WTC11 (cell line): ENCODE results near the gene KCNQ4. TPM values are rescaled to one million over a fixed set of nuclear protein-coding genes. Genes with fewer than 3 reads are reported as not detected.

Experiments
- ATAC-seq: fragments of 200-7000 bp; cut with Tn5 transposase; 2 replicates; pipeline ENCODE4 v1.10.0; 2021; ENCODE audit warnings: mild to moderate bottlenecking, moderate library complexity
- CTCF ChIA-PET: fragments of 300-600 bp; sonication (Branson Sonifier 250); formaldehyde crosslinking; loops from one replicate; lab custom pipeline; 2021; ENCODE audit warnings: antibody characterized with exemption; lab: Charles Lee
- POLR2A ChIA-PET: fragments of 350-600 bp; sonication (Branson Sonifier 250); formaldehyde crosslinking; loops from one replicate; lab custom pipeline; 2021; ENCODE audit warnings: antibody characterized with exemption; lab: Charles Lee
- DNase-seq: peaks from one replicate; pipeline ENCODE4 v3.0.0; 2021; ENCODE audit warnings: low spot score
- H3K27ac Mint-ChIP-seq: 2 replicates; pipeline ENCODE4 v1.8.0; 2021; ENCODE audit warnings: mixed read lengths
- H3K27me3 Mint-ChIP-seq: 2 replicates; pipeline ENCODE4 v1.8.0; 2021; ENCODE audit warnings: low read depth, mild to moderate bottlenecking, moderate library complexity, mixed read lengths
- H3K36me3 Mint-ChIP-seq: 2 replicates; pipeline ENCODE4 v1.8.0; 2021; ENCODE audit warnings: mixed read lengths
- H3K4me1 Mint-ChIP-seq: 2 replicates; pipeline ENCODE4 v1.8.0; 2022; ENCODE audit warnings: mixed read lengths
- H3K4me3 Mint-ChIP-seq: 2 replicates; pipeline ENCODE4 v1.8.0; 2021; ENCODE audit warnings: mild to moderate bottlenecking, moderate library complexity, mixed read lengths
- H3K9me3 Mint-ChIP-seq: 2 replicates; pipeline ENCODE4 v1.8.0; 2021; ENCODE audit warnings: mixed read lengths
- CDX4 ChIP-seq: fragments of 250-450 bp; sonication (Bioruptor Pico); IDR thresholded peaks from 2 replicates; pipeline ENCODE4 v1.9.0; 2021; ENCODE audit warnings: moderate library complexity, mild to moderate bottlenecking, inconsistent platforms, borderline replicate concordance
- E2F1 ChIP-seq: sonication (generic); formaldehyde crosslinking; IDR thresholded peaks from 2 replicates; pipeline ENCODE4 v1.8.0; 2022; ENCODE audit warnings: mild to moderate bottlenecking, missing genetic modification reagents
- FOXJ3 ChIP-seq: sonication (generic); formaldehyde crosslinking; IDR thresholded peaks from 2 replicates; pipeline ENCODE4 v1.9.0; 2021; ENCODE audit warnings: missing genetic modification reagents, mild to moderate bottlenecking, borderline replicate concordance
- GTF2I ChIP-seq: fragments of 250-450 bp; sonication (Bioruptor Pico); conservative IDR thresholded peaks from 2 replicates; pipeline ENCODE4 v1.4.0; 2021; ENCODE audit warnings: mild to moderate bottlenecking
- KAT7 ChIP-seq: sonication (generic); formaldehyde crosslinking; IDR thresholded peaks from 2 replicates; pipeline ENCODE4 v1.8.1; 2023; ENCODE audit warnings: missing genetic modification reagents, mild to moderate bottlenecking, borderline replicate concordance
- MYBL2 ChIP-seq: sonication (generic); formaldehyde crosslinking; IDR thresholded peaks from 2 replicates; pipeline ENCODE4 v1.8.1; 2023; ENCODE audit warnings: mild to moderate bottlenecking, moderate library complexity, missing genetic modification reagents
- NR3C1 ChIP-seq: sonication (generic); formaldehyde crosslinking; conservative IDR thresholded peaks from 2 replicates; pipeline ENCODE4 v1.8.1; 2023; ENCODE audit warnings: low read depth, mild to moderate bottlenecking, missing genetic modification reagents
- SOX15 ChIP-seq: fragments of 250-450 bp; sonication (Bioruptor Pico); IDR thresholded peaks from 2 replicates; pipeline ENCODE4 v1.9.0; 2021; ENCODE audit warnings: mild to moderate bottlenecking
- SP1 ChIP-seq: sonication (generic); formaldehyde crosslinking; conservative IDR thresholded peaks from 2 replicates; pipeline ENCODE4 v1.8.1; 2022; ENCODE audit warnings: missing genetic modification reagents
- ZNF232 ChIP-seq: sonication (generic); formaldehyde crosslinking; IDR thresholded peaks from 2 replicates; pipeline ENCODE4 v1.8.0; 2022; ENCODE audit warnings: mild to moderate bottlenecking, missing genetic modification reagents
- ZNF263 ChIP-seq: sonication (generic); formaldehyde crosslinking; IDR thresholded peaks from 2 replicates; pipeline ENCODE4 v1.8.1; 2022; ENCODE audit warnings: low read depth, mild to moderate bottlenecking, moderate library complexity, missing genetic modification reagents
- ZNF396 ChIP-seq: fragments of 250-450 bp; sonication (Bioruptor Pico); IDR thresholded peaks from 2 replicates; pipeline ENCODE4 v1.8.0; 2021; ENCODE audit warnings: mild to moderate bottlenecking, moderate library complexity, borderline replicate concordance
- ZNF423 ChIP-seq: fragments of 250-450 bp; sonication (Bioruptor Pico); IDR thresholded peaks from 2 replicates; pipeline ENCODE4 v2.1.2; 2022; ENCODE audit warnings: mild to moderate bottlenecking, moderate library complexity
- ZNF512 ChIP-seq: sonication (generic); formaldehyde crosslinking; IDR thresholded peaks from 2 replicates; pipeline ENCODE4 v1.8.1; 2022; ENCODE audit warnings: missing genetic modification reagents, borderline replicate concordance
- ZNF671 ChIP-seq: fragments of 250-450 bp; sonication (Bioruptor Pico); IDR thresholded peaks from 2 replicates; pipeline ENCODE4 v1.8.0; 2021; ENCODE audit warnings: mild to moderate bottlenecking
- ZSCAN18 ChIP-seq: fragments of 250-450 bp; sonication (Bioruptor Pico); IDR thresholded peaks from 2 replicates; pipeline ENCODE4 v2.1.2; 2022; ENCODE audit warnings: mild to moderate bottlenecking, moderate library complexity
- total RNA-seq: library from RNA; stranded (reverse); gene quantifications from 3 replicates; pipeline ENCODE4 v1.2.3, GENCODE V29; 2021
- TF ChIP-seq, protein P1 (sequence below): sonication (generic); formaldehyde crosslinking; IDR thresholded peaks from 2 replicates; pipeline ENCODE4 v1.8.1; 2023; ENCODE audit warnings: mild to moderate bottlenecking, moderate library complexity, missing genetic modification reagents
- TF ChIP-seq, protein P2 (sequence below): sonication (generic); formaldehyde crosslinking; IDR thresholded peaks from 2 replicates; pipeline ENCODE4 v1.8.0; 2022; ENCODE audit warnings: mild to moderate bottlenecking, missing genetic modification reagents
- TF ChIP-seq, protein P3 (sequence below): sonication (generic); formaldehyde crosslinking; conservative IDR thresholded peaks from 2 replicates; pipeline ENCODE4 v1.8.1; 2022; ENCODE audit warnings: mild to moderate bottlenecking, missing genetic modification reagents
- TF ChIP-seq, protein P4 (sequence below): sonication (generic); formaldehyde crosslinking; IDR thresholded peaks from 2 replicates; pipeline ENCODE4 v1.8.1; 2022; ENCODE audit warnings: mild to moderate bottlenecking, moderate library complexity, missing genetic modification reagents

KCNQ4 gene
- total RNA-seq, 1 experiment from 2014 or later = 4.0 TPM

- peaks cover 15% of the 10 kb centered on the region for H3K27me3 Mint-ChIP-seq
- ATAC-seq = no peak
- no peaks in the 10 kb centered on the region for H3K36me3 Mint-ChIP-seq
- CTCF ChIA-PET = interaction anchor here (0.6 to 1.6 kb wide), 6 partner anchors 16 to 149 kb away, joined by 3 to 11 read pairs (median 4); no protein-coding TSS in a partner anchor
- POLR2A ChIA-PET = interaction anchor here (1.1 to 1.6 kb wide), 2 partner anchors 58 to 113 kb away, joined by 3 to 5 read pairs; partner anchors contain the start of genes CITED4 and NFYC
- peaks cover 56% of the 10 kb centered on the region for H3K4me1 Mint-ChIP-seq
- H3K9me3 Mint-ChIP-seq = no peaks in the 10 kb centered on the region
- TF ChIP-seq ZNF232 (CRISPR knock-in tag) (no peak), ZNF423 (CRISPR knock-in tag) (peak; percentile 40; the same call in 1 of the 2 replicates)
- TF ChIP-seq, protein P1, sequence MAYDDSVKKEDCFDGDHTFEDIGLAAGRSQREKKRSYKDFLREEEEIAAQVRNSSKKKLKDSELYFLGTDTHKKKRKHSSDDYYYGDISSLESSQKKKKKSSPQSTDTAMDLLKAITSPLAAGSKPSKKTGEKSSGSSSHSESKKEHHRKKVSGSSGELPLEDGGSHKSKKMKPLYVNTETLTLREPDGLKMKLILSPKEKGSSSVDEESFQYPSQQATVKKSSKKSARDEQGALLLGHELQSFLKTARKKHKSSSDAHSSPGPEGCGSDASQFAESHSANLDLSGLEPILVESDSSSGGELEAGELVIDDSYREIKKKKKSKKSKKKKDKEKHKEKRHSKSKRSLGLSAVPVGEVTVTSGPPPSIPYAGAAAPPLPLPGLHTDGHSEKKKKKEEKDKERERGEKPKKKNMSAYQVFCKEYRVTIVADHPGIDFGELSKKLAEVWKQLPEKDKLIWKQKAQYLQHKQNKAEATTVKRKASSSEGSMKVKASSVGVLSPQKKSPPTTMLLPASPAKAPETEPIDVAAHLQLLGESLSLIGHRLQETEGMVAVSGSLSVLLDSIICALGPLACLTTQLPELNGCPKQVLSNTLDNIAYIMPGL (CRISPR knock-in tag) = no peak
- H3K4me3 Mint-ChIP-seq = no peak overlapping the region
- DNase-seq = no peak
- no peak overlapping the region for H3K27ac Mint-ChIP-seq
These were observed 20.3 kb downstream of the KCNQ4 start for GRCh38 chr1:40803902-40804301.

DNA sequence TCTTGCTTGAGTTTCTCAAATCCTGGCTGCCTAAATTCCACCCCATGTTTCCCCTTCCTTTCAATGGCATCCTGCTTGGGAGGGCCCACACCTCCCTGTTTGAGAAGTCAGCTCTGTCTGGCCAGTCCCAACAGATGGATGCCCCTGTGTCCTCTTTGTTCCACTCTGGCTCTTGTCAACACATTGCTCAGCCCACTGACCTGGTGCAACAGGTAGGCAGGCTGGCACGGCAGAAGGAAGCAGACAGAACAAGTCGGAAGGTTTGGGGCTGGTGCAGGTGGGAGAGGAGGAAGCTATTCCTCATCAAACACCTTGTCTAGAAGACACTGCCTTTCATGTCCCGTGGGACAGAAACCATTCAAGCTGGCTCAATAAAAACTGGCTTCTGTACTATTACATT, 22.7 kb downstream of the KCNQ4 start:
- TF ChIP-seq SP1 (CRISPR knock-in tag) (no peak), NR3C1 (CRISPR knock-in tag) (no peak), E2F1 (CRISPR knock-in tag) (no peak), SOX15 (CRISPR knock-in tag) (no peak), ZNF423 (CRISPR knock-in tag) (no peak), ZNF396 (CRISPR knock-in tag) (no peak), ZNF671 (no peak), ZNF263 (CRISPR knock-in tag) (no peak), MYBL2 (CRISPR knock-in tag) (no peak), KAT7 (CRISPR knock-in tag) (no peak), ZSCAN18 (CRISPR knock-in tag) (no peak), GTF2I (CRISPR knock-in tag) (no peak), CDX4 (no peak), ZNF512 (CRISPR knock-in tag) (no peak), FOXJ3 (CRISPR knock-in tag) (no peak)
- TF ChIP-seq, protein P1 (CRISPR knock-in tag) = no peak
- TF ChIP-seq, protein P2, sequence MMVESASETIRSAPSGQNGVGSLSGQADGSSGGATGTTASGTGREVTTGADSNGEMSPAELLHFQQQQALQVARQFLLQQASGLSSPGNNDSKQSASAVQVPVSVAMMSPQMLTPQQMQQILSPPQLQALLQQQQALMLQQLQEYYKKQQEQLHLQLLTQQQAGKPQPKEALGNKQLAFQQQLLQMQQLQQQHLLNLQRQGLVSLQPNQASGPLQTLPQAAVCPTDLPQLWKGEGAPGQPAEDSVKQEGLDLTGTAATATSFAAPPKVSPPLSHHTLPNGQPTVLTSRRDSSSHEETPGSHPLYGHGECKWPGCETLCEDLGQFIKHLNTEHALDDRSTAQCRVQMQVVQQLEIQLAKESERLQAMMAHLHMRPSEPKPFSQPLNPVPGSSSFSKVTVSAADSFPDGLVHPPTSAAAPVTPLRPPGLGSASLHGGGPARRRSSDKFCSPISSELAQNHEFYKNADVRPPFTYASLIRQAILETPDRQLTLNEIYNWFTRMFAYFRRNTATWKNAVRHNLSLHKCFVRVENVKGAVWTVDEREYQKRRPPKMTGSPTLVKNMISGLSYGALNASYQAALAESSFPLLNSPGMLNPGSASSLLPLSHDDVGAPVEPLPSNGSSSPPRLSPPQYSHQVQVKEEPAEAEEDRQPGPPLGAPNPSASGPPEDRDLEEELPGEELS (CRISPR knock-in tag) = no peak
- TF ChIP-seq, protein P3, sequence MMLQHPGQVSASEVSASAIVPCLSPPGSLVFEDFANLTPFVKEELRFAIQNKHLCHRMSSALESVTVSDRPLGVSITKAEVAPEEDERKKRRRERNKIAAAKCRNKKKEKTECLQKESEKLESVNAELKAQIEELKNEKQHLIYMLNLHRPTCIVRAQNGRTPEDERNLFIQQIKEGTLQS (CRISPR knock-in tag) = no peak
- TF ChIP-seq, protein P4, sequence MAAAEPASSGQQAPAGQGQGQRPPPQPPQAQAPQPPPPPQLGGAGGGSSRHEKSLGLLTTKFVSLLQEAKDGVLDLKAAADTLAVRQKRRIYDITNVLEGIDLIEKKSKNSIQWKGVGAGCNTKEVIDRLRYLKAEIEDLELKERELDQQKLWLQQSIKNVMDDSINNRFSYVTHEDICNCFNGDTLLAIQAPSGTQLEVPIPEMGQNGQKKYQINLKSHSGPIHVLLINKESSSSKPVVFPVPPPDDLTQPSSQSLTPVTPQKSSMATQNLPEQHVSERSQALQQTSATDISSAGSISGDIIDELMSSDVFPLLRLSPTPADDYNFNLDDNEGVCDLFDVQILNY (CRISPR knock-in tag) = no peak
- TF ChIP-seq, all 79 proteins: peak for 0
- POLR2A ChIA-PET = no interaction called here
- Mint-ChIP-seq H3K27me3 (peaks cover 8% of the 10 kb centered on the region), H3K9me3 (no peaks in the 10 kb centered on the region), H3K4me1 (peaks cover 38% of the 10 kb centered on the region), H3K4me3 (no peak overlapping the region), H3K36me3 (no peaks in the 10 kb centered on the region), H3K27ac (no peak overlapping the region)
- CTCF ChIA-PET = interaction anchor here (0.7 to 2.6 kb wide), 3 partner anchors 13 to 146 kb away, joined by 4 to 6 read pairs (median 4); no protein-coding TSS in a partner anchor
- ATAC-seq = no peak
- no peak for DNase-seq
